Skin epidermis (tissue), 12 donors: ENCODE data around the gene TXNDC12.
"Not testable (repeated sequence)": the region's sequence is repeated elsewhere in the genome, so short reads cannot be mapped to it uniquely, and the experiment has no call there.

Source experiments
- H3K27ac ChIP-seq, 21 experiments: fragments of 200-600 bp; sonication (generic) in 11 of 21; one replicate each; pipeline ENCODE4 v1.5.0; 2020; ENCODE audit warnings: mild to moderate bottlenecking in 3 of 21, inconsistent platforms in 2 of 21, moderate library complexity in 2 of 21
- H3K4me3 ChIP-seq, 7 experiments: fragments of 200-600 bp; sonication (generic) in 2 of 7; one replicate each; pipeline ENCODE4 v1.5.0; 2020; ENCODE audit warnings: inconsistent platforms in 2 of 7, mild to moderate bottlenecking in 2 of 7, moderate library complexity in 1 of 7

The TXNDC12 gene

GRCh38 chr1:52006081-52006553, 48.9 kb downstream of the TXNDC12 start:
- not testable (repeated sequence) for H3K27ac ChIP-seq, H3K4me3 ChIP-seq

- not testable (repeated sequence) for H3K27ac ChIP-seq, H3K4me3 ChIP-seq
These were observed 49.4 kb downstream of the TXNDC12 start for GRCh38 chr1:52005548-52005947.

- Histone ChIP-seq H3K27ac (no peak overlapping the region), H3K4me3 (no peak overlapping the region)
These were observed 51.1 kb downstream of the TXNDC12 start for GRCh38 chr1:52003877-52004276.

GRCh38 chr1:52002038-52002917, 52.7 kb downstream of the TXNDC12 start:
- H3K27ac ChIP-seq = no peak overlapping the region
- no peak overlapping the region for H3K4me3 ChIP-seq

GRCh38 chr1:51998701-51999100, 56.3 kb downstream of the TXNDC12 start:
- no peak overlapping the region for H3K27ac ChIP-seq
- H3K4me3 ChIP-seq = no peak overlapping the region

- Histone ChIP-seq H3K4me3 (no peak overlapping the region), H3K27ac (no peak overlapping the region)
These were observed 57.0 kb downstream of the TXNDC12 start for GRCh38 chr1:51997974-51998382.

- H3K27ac ChIP-seq = no peak within 1 kb of the TSS
These were observed 64.5 kb downstream of the TXNDC12 start, which contains the start of gene RAB3B for GRCh38 chr1:51990478-51990965. RAB3B (minus strand) TSS chr1:51990700; CDS start chr1:51977117, 13,583 bp downstream.

GRCh38 chr1:51989582-51990477, 65.2 kb downstream of the TXNDC12 start:
- Histone ChIP-seq H3K4me3 (peak overlapping the region; percentile 17 to 55 (median 35)), H3K27ac (no peak overlapping the region)

More at GRCh38 chr1:51990478-51990965, 64.5 kb downstream of the TXNDC12 start, which contains the start of gene RAB3B:
- peak within 1 kb of the TSS; percentile 17 to 55 (median 35) for H3K4me3 ChIP-seq

- H3K27ac ChIP-seq = no peak overlapping the region
- H3K4me3 ChIP-seq = no peak overlapping the region
These were observed 66.7 kb downstream of the TXNDC12 start for GRCh38 chr1:51988254-51988653.

GRCh38 chr1:51986718-51987117, 68.3 kb downstream of the TXNDC12 start:
- no peak overlapping the region for H3K4me3 ChIP-seq
- H3K27ac ChIP-seq = no peak overlapping the region

- Histone ChIP-seq H3K4me3 (no peak overlapping the region), H3K27ac (no peak overlapping the region)
These were observed 72.8 kb downstream of the TXNDC12 start for GRCh38 chr1:51982161-51982560.

GRCh38 chr1:51981555-51981954, 73.4 kb downstream of the TXNDC12 start:
- Histone ChIP-seq H3K4me3 (no peak overlapping the region), H3K27ac (no peak overlapping the region)

GRCh38 chr1:51978099-51978498, 76.9 kb downstream of the TXNDC12 start:
- Histone ChIP-seq H3K4me3 (no peak overlapping the region), H3K27ac (no peak overlapping the region)

- no peak overlapping the region for H3K27ac ChIP-seq
- H3K4me3 ChIP-seq = no peak overlapping the region
These were observed 78.0 kb downstream of the TXNDC12 start for GRCh38 chr1:51976846-51977602.

- no peak overlapping the region for H3K27ac ChIP-seq
- no peak overlapping the region for H3K4me3 ChIP-seq
These were observed 81.2 kb downstream of the TXNDC12 start for GRCh38 chr1:51973587-51974474.
